ENCODE data around the gene MTMR3.

The MTMR3 gene

GRCh38 chr22:30005213-30005857 is 122.4 kb downstream of the MTMR3 start:
- no peak for DNase-seq

GRCh38 chr22:30007361-30007760 is 124.4 kb downstream of the MTMR3 start:
- no peak for DNase-seq

GRCh38 chr22:30008401-30008800 is 125.4 kb downstream of the MTMR3 start:
- no peak for DNase-seq

- DNase-seq, result no peak
These were observed 126.5 kb downstream of the MTMR3 start for GRCh38 chr22:30009478-30009877.

GRCh38 chr22:30010789-30011405 is 127.9 kb downstream of the MTMR3 start:
- no peak for DNase-seq

- no peak for DNase-seq
These were observed 130.2 kb downstream of the MTMR3 start for GRCh38 chr22:30013201-30013600.

GRCh38 chr22:30014244-30014643 is 131.3 kb downstream of the MTMR3 start:
- DNase-seq, result no peak

- DNase-seq, result no peak
These were observed 132.3 kb downstream of the MTMR3 start for GRCh38 chr22:30015229-30015797.

- no peak for DNase-seq
These were observed 132.9 kb downstream of the MTMR3 start for GRCh38 chr22:30015846-30016245.

- DNase-seq, result no peak
These were observed 133.6 kb downstream of the MTMR3 start for GRCh38 chr22:30016596-30016995.

GRCh38 chr22:30017375-30018223 is 134.6 kb downstream of the MTMR3 start:
- no peak for DNase-seq

GRCh38 chr22:30020511-30020910 is 137.5 kb downstream of the MTMR3 start:
- DNase-seq, result no peak

GRCh38 chr22:30021338-30021737 is 138.4 kb downstream of the MTMR3 start:
- no peak for DNase-seq

- no peak for DNase-seq
These were observed 139.1 kb downstream of the MTMR3 start for GRCh38 chr22:30021881-30022619.

- DNase-seq, result no peak
These were observed 140.2 kb downstream of the MTMR3 start for GRCh38 chr22:30023099-30023660.

GRCh38 chr22:30024231-30024630 is 141.3 kb downstream of the MTMR3 start:
- no peak for DNase-seq

- no peak for DNase-seq
These were observed 142.2 kb downstream of the MTMR3 start for GRCh38 chr22:30025221-30025620.

GRCh38 chr22:30026756-30027155 is 143.8 kb downstream of the MTMR3 start:
- DNase-seq, result no peak

GRCh38 chr22:30027169-30027568 is 144.2 kb downstream of the MTMR3 start:
- no peak for DNase-seq

GRCh38 chr22:30027791-30028190 is 144.8 kb downstream of the MTMR3 start:
- DNase-seq, result no peak

- DNase-seq, result no peak
These were observed 145.8 kb downstream of the MTMR3 start for GRCh38 chr22:30028731-30029130.

- no peak for DNase-seq
These were observed 146.5 kb downstream of the MTMR3 start for GRCh38 chr22:30029512-30029911.

- DNase-seq, result no peak
These were observed 147.4 kb downstream of the MTMR3 start for GRCh38 chr22:30030329-30030728.
